HG03139 (cell line): ENCODE results near the gene RBM19.
A peak's percentile ranks its signal among the peaks of the same experiment; 100 is the strongest.
"Not testable (repeated sequence)": the region's sequence is repeated elsewhere in the genome, so short reads cannot be mapped to it uniquely, and the experiment has no call there.

Experiments
- ATAC-seq: cut with Tn5 transposase; IDR thresholded peaks from one replicate; pipeline ENCODE4 v1.9.1; 2021; ENCODE audit not compliant: unreplicated experiment

The RBM19 gene

GRCh38 chr12:113965951-113966797, at the start of gene RBM19:
TSS of gene RBM19 (minus strand) at chr12:113966325. CDS start at chr12:113966227, 98 bp downstream.
- ATAC-seq: peak; percentile 97

- ATAC-seq: no peak
These were observed 49.7 kb upstream of the RBM19 start for GRCh38 chr12:114015851-114016250.

- ATAC-seq: no peak
These were observed 47.6 kb upstream of the RBM19 start for GRCh38 chr12:114013575-114014345.

GRCh38 chr12:114012744-114013431, 46.8 kb upstream of the RBM19 start:
- ATAC-seq: no peak

GRCh38 chr12:114011711-114012110, 45.6 kb upstream of the RBM19 start:
- ATAC-seq: no peak

GRCh38 chr12:114006482-114007425, 40.6 kb upstream of the RBM19 start:
- no peak for ATAC-seq

GRCh38 chr12:114004402-114004801, 38.3 kb upstream of the RBM19 start:
- no peak for ATAC-seq

- ATAC-seq: no peak
These were observed 37.2 kb upstream of the RBM19 start for GRCh38 chr12:114003286-114003685.

- ATAC-seq: no peak
These were observed 35.6 kb upstream of the RBM19 start for GRCh38 chr12:114001511-114002340.

- ATAC-seq: no peak
These were observed 34.7 kb upstream of the RBM19 start for GRCh38 chr12:114000861-114001260.

- not testable (repeated sequence) for ATAC-seq
These were observed 34.1 kb upstream of the RBM19 start for GRCh38 chr12:114000261-114000660.

GRCh38 chr12:113997365-113997764, 31.2 kb upstream of the RBM19 start:
- ATAC-seq: no peak

GRCh38 chr12:113996026-113996425, 29.9 kb upstream of the RBM19 start:
- no peak for ATAC-seq

GRCh38 chr12:113994051-113994450, 27.9 kb upstream of the RBM19 start:
- no peak for ATAC-seq

- not testable (repeated sequence) for ATAC-seq
These were observed 26.6 kb upstream of the RBM19 start for GRCh38 chr12:113992751-113993150.

- ATAC-seq: no peak
These were observed 25.3 kb upstream of the RBM19 start for GRCh38 chr12:113991224-113992044.

GRCh38 chr12:113990250-113991223, 24.4 kb upstream of the RBM19 start:
- ATAC-seq: no peak
